Stimulated activated CD8-positive, alpha-beta memory T cell treated with anti-CD3 and anti-CD28 coated beads, Interleukin-7, amount 100 ng/mL, for 48 hours (primary cell): Measurements from ENCODE around the gene TNS3.
"Not testable (repeated sequence)": the region's sequence is repeated elsewhere in the genome, so short reads cannot be mapped to it uniquely, and the experiment has no call there.

ENCODE experiments used
- DNase-seq, 2 donors: peaks; one replicate each; pipeline ENCODE4 v3.0.0-alpha.2; 2020; ENCODE audit warnings: low read depth in 1 of 2; ENCODE audit errors: extremely low read depth in 1 of 2

The TNS3 gene

DNA sequence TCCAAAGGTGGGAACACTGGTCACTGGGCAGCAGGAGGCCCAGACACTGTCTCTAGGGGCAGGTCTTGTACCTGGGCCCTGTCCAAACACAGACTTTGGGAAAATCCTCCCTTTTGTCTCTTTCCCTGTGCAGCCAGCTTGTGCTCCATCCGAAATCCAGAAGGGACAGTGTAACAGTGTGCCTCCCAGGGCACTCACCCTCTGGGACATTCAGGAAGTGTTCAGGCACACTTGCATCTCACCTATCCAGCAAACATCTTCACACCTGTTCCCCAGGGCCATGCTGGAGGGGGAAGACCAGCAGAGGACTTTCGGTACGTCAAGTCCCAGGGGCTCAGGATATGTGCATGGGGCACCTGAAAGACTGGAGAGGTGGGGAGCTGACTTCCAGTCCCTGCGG, 38.9 kb downstream of the TNS3 start:
- no peak for DNase-seq

GRCh38 chr7:47542051-47542450, 39.9 kb downstream of the TNS3 start:
- no peak for DNase-seq

GRCh38 chr7:47541485-47541884, 40.4 kb downstream of the TNS3 start:
- not testable (repeated sequence) for DNase-seq

DNA sequence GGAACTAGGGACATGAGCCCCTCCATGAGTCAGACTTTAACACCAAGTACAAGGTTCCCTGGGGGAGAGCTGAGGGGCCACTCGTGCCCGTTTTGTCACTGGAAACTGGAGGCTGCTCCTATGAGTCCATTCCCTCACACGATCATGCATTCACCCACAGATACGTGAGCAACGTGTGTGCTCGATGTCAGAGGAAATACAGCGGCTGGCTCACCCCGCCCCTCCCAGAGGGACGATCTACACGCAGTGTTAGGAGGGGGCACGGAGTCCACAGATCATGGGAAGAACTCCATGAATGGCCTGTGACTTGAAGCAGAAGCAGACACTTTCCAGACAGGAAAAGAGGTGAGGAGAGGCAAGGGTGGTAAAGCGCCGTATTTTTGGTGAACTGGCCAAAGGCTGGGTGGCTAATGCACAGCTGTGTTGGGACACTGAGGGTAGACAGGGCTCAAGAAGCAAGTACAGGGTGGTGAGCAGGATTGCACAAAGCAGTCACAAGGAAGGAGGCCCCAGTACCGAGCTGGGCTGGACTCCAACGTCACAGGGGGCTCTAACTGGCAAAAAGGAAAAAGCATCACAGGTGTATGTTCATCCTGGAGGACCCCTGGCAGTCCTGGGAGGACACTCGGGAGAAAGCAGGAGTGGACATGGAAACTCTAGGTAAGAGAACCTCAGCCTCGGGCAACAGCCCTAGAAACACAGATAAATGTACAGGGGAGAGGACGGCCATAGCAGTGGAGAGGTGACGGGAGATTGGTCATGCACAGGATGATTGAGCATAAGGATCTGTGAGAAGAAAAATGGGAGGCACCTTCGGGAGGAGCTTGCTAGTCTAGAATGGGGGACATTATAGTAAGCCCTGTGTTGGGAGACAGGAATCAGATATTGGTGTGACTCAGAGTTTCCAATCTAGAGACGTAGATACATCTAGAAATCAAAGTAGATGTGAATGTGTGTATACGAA, 41.2 kb downstream of the TNS3 start:
- no peak for DNase-seq

GRCh38 chr7:47540053-47540386, 41.9 kb downstream of the TNS3 start:
- DNase-seq: no peak

DNA sequence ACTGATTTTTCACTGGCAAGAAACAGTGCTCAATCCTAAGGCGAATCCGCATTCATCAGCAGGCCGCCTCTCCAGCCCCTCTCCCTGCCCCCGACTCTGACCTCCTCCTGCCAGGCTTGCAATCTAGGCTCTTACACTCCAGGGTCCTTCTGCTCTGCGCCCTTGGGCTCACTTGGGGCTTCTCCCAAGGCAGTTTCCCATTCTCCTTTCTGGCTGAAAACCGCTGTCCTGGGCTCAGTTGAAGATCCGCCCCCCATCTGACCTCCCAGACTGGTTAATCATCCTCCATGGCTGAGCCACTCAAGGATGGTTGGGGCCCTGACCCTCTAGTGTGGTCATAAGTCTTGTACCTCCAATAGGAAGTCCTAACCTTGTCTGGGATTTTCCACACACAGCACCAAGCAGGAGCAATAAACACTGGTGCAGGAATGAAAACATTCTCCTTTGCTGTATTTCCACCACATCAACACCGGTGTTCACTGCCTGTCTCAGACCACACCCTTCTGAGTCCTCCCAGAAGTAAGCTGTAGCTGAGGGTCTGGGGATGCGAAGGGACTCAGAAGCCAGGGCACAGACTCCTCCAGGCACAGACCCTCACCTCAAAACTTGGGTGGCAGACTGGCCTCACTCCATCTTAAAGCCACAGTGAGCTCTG, 42.4 kb downstream of the TNS3 start:
- no peak for DNase-seq

DNA sequence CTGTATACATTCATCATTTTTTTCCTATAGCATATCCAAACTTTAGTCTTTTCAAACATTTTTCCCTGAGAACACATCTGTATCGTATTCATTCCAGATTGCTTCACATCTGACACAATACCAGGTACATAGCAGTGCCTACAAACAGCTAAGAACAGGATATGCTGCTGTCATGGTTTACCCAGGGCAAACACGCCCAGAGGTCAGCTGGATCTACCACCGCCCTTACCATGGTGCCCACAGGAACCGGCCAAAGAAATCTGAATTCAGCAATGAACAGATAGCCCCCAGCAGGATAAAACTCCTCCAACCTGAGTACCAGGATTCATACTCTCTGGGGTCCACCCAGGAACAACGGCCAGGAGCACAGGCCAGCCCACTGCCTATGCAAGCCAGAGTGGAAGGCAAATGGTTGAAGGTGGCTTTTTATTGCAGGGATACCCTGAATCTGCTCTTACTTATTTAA, 43.0 kb downstream of the TNS3 start:
- no peak for DNase-seq

GRCh38 chr7:47537716-47538675, 43.9 kb downstream of the TNS3 start:
- DNase-seq: no peak

DNA sequence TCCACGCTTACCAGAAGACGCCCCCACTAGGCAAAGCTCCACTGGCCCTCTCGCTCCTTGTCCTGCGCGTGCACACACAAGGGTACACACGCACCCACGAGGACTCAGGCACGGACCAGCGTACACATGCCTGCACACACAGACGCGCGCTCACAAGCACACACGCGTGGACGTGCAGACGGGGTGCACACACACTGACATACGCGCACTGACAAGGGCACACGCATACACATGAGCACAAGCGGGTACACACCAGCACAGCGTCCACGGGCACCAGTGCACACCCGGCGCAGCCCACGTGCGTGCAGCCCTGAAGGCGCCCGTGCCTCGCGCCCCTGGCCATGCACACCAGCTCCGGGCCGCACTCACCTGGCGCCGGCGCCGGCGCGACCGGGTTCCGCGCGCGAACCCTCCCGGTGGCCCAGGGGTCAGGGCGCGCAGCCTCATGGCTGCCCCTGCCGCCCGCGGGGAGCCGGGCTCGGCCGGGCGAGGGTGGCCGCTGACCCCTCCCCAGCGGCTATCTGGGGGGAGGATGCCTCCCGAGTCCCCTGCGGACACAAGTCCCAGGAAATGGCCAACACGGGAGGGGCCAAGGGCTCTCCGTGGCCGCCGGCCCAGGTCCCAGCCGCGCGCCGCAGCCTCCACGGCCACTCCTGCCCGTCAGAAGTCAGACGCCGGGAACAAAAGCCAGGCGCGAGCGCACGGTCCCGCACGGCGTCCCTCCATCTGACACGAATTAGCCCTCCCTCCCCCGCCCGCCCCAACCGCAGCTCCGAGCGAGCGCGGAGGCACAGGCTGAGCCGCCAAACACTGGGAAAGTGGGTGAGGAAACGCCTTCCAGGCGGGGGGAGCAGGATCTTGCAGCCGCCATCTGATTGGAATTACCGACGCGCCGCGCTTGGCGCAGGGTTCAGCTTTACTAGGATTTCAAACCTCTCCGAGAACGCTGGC, 45.0 kb downstream of the TNS3 start:
- DNase-seq: no peak

DNA sequence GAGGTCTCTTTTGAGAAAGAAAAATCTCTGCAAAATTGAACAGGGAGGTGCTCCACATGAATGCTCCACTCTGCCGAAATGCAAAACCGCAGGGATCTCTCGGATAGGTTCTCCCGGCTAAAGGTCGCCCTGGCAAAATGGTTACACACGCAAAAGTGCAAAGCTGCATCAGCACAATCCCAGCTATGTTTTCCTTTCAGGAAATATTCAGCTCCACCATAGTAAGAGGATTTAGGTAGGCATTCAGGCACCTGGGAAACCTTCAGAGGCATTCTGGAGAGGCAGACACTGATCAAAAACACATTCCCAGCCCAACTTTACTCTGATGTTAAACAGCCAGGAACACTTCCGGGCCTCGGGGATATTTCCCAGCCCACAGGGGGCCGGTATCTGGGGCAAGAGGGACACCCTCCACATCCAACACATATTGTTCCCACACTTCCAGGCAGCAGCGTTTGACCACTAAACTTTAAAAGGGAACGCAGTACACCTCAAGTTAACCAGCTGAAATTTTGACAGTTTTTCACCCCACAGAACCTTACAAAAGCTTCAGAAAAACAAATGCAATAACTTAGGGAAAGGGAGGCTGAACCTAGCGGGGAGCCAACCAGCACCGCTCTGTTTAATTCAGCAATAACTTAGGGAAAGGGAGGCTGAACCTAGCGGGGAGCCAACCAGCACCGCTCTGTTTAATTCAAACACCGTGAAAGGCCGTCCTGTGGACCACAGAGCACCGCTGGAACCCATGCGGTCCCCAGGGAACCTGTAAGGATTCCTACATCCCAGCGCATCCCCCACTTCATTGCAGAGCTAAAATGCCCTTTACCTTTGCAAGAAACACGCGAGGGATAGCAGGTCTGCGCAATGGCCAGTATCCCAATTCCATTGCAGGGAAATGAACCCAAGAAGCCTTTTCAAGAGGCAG, 45.9 kb downstream of the TNS3 start:
- no peak for DNase-seq

DNA sequence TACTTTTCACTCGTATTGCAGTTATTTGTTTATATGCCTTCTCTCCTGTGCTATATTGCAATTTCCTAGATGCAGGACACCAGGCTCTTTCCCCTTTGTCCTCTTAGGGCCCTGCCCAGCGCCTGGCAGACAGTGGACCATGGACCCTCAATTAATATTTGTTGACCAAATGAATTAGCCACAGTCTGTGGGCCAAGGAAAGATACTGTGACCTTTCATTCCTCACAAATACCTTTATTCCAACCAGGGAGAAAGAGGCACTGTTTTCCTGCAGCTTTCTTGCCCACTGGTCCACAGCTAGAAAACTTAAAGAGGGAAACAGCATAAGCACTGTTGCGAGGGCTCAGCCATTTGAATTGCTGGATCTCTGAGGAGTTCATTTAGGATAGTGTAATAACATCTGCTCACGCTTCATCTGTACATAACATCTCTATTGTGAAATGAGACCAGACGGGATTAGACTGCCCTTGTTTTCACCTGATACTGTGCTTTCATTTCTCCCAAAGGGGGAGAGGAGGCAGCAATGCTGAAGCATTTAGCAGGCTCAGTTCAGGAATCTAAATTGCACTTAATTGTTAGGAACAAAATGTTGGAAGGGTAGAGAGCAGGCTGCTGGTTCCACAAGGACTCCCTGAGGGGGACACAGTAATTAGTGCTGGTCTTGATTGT, 46.7 kb downstream of the TNS3 start:
- DNase-seq: no peak

DNA sequence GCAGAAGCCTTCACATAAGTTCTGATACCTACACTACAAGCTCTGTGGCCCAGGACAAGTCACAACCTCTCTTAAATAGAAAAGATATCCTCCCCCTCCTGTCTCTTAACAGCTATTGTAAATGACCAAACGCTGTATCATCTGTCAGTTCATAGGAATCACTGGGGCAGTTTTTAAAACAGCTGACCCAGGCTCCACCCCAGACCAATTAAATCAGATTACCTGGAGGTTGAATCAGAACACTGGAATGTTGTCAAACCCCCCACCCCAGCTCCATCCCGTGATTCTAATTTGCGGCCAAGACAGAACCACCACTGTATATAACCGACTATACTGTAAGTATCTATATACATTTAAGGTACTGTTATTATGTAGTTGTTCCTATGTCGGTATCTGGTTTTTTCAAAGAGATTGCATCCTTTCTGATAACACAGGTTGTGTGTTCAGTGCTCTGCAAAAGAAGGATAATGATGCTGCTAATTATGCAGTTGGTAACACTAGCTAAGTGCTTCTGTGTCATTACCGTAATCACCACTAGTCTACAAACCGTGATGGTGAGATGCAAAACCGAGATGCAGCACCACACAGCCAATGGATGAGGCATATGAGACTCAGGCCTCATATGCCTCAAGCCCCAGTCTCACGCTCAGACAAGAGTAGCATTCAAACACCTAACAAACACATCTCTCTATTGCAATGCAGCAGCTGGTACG, 47.4 kb downstream of the TNS3 start:
- no peak for DNase-seq

DNA sequence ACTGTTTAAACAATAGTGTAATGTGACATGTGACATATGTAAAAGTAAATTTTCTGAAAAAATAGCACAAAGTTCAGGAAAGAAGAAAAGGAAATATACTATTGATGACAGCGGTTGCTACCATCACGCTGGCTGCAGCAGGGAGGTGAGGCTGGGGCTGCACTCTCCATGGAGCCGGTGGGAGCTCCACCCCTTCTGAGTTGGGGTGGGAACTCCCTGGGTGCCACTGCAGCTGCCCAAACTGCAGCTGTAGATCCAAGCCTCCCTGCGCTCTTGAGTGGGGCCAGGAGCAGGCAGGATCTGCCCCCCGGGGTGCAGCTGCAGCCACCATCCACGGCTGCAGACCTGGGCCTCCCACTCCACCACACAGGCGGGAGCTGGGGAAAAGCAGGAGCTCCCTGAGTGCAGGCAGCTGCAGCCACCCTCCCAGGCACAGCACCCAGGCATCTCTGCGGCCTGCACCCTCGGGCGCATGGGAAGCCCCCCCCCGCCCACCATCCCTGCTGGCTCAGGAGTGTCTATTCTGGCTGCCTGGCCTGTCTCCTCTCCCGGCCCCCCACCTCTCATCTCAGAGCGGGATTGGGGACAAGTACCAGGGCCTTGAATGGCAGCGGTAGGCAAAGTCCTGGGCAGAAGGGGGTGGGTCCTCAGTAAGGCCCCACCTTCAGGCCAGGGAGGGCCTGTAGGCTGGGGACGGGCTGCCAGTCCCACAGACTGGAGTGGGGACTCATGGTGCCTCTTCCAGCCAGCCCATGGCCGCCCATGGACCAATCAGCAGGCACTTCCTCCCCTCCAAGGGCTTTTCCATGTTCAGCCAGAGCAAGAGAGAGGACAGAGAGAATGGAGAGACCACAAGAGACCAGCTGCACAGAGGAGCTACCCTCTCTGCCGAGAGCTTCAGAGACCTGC, 50.1 kb downstream of the TNS3 start:
- no peak for DNase-seq

DNA sequence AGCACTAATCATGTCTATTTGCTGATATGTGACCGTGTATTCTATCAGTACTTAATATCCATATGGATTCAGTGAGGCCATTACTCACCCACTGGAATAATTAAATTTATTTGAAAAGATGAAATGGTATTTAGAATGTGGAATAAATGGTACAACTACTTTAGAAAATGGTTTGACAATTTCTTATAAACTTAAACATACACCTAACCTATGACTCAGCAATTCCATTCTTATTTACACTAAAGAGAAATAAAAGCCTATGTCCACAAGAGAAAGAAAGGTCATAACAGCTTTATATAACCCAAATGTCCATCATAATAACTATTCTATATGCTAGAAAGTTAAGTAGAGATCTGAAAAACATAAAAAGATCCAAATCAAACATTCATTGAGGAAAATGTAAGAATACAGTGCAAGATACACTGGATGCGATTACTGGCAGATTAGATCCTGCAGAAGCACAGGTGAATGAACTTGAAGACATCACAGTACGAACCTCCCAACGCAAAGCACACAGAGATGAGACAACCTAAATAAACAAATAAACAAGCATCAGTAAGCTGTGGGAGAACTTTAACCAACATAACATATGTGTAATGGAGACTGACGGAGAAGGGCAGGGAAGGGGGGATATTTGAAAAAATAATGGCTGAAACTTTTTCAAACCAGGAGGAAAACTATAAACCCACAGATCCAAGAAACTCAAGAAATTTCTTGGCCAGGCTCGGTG, 51.9 kb downstream of the TNS3 start:
- DNase-seq: no peak

DNA sequence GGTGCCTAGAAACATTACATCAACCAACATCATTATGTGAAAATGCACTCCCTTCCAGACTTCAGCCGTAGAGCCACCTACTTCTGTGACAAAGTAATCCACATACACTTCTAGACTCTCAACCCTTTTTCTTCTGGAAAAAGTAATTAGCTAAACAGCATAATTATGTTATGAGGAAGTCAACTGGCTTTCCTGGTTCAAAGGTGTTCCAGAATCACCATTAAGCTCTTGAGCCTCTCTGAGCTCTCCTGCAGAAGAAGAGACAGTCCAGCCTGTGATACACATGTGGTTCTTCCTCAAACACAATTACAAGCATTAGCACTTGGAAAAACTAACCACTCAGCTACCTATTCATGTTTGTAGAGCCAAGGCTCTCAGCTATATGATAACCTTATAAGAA, 52.5 kb downstream of the TNS3 start:
- DNase-seq: no peak

- no peak for DNase-seq
These were observed 53.4 kb downstream of the TNS3 start for GRCh38 chr7:47528471-47528870.
